GM12865 (cell line): ENCODE results near the gene SF3A2.
"Not testable (repeated sequence)": the region's sequence is repeated elsewhere in the genome, so short reads cannot be mapped to it uniquely, and the experiment has no call there.

Experiments used
- DNase-seq: peaks from one replicate; pipeline ENCODE4 v3.0.0; 2010; ENCODE audit warnings: low read depth
- H3K4me3 ChIP-seq: 2 replicates; pipeline ENCODE4 v1.5.1; 2011; ENCODE audit warnings: mild to moderate bottlenecking, low read depth, low read length, control low read depth
- TF ChIP-seq, protein P1 (sequence below): IDR thresholded peaks from 2 replicates; pipeline ENCODE4 v1.5.1; 2011; ENCODE audit warnings: low read length, control low read depth, low read depth, inconsistent platforms; ENCODE audit not compliant: insufficient read depth; ENCODE audit errors: missing control alignments

Gene SF3A2

GRCh38 chr19:2275588-2276428, 39.2 kb downstream of the SF3A2 start:
- H3K4me3 ChIP-seq, result no peak overlapping the region
- no peak for DNase-seq
- TF ChIP-seq, protein P1, sequence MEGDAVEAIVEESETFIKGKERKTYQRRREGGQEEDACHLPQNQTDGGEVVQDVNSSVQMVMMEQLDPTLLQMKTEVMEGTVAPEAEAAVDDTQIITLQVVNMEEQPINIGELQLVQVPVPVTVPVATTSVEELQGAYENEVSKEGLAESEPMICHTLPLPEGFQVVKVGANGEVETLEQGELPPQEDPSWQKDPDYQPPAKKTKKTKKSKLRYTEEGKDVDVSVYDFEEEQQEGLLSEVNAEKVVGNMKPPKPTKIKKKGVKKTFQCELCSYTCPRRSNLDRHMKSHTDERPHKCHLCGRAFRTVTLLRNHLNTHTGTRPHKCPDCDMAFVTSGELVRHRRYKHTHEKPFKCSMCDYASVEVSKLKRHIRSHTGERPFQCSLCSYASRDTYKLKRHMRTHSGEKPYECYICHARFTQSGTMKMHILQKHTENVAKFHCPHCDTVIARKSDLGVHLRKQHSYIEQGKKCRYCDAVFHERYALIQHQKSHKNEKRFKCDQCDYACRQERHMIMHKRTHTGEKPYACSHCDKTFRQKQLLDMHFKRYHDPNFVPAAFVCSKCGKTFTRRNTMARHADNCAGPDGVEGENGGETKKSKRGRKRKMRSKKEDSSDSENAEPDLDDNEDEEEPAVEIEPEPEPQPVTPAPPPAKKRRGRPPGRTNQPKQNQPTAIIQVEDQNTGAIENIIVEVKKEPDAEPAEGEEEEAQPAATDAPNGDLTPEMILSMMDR, result no peak

- no peak for DNase-seq
- H3K4me3 ChIP-seq, result no peak overlapping the region
- TF ChIP-seq, protein P1, result no peak
Measured at GRCh38 chr19:2276429-2276986, 39.9 kb downstream of the SF3A2 start.

DNA sequence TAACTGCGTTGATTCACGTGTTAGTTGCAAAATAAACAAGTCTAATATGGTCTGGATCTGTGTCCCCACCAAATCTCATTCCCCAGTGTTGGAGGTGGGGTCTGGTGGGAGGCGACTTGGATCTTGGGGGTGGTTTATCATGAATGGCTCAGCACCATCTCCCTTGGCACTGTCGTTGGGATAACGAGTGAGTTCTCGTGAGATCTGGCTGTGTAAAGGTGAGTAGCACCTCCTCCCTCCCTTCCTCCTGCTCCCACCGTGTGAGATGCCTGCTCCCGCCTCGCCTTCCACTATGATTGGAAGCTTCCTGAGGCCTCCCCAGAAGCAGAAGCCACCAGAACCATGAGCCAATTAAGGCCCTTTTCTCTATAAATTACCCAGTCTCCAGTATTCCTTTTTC, 40.5 kb downstream of the SF3A2 start:
- TF ChIP-seq, protein P1, result no peak
- H3K4me3 ChIP-seq, result no peak overlapping the region
- no peak for DNase-seq

- no peak for DNase-seq
- TF ChIP-seq, protein P1, result no peak
Measured at GRCh38 chr19:2278459-2279158, 42.0 kb downstream of the SF3A2 start.

DNA sequence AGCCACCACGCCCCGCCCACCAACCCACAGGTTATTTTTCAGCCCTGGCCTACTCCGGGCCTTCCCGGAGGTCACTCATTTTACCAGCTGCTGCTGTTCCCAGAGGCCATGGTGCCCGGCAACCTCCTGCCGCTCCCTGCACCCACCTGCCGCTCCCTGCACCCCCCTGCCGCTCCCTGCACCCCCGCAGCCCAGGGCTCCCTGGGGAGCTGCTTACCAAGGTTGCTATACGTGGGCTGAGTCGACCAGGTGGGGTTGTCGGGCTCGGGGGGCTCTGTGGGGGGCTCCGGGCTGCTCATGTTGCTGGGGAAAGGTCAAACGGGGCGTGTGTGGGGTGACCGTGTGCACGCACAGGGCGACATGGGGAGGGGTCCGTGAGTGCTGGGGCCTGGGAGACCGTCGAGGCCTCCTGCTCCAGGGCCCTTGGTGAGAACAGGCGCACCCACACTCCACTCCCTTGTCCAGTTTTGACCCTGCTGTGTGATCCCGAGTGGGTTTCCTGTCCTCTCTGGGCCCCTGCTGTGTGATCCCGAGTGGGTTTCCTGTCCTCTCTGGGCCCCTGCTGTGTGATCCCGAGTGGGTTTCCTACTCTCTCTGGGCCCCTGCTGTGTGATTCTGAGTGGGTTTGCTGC, 44.1 kb downstream of the SF3A2 start:
- no peak for DNase-seq
- TF ChIP-seq, protein P1, result no peak
- no peak overlapping the region for H3K4me3 ChIP-seq

More at GRCh38 chr19:2278459-2279158, 42.0 kb downstream of the SF3A2 start:
- H3K4me3 ChIP-seq, result no peak overlapping the region

- not testable (repeated sequence) for H3K4me3 ChIP-seq, DNase-seq
Measured at GRCh38 chr19:2281265-2282061, 44.8 kb downstream of the SF3A2 start.
